HG03460 (cell line): ENCODE data around the gene CXCL16.

Source experiments
- ATAC-seq: cut with Tn5 transposase; IDR thresholded peaks from one replicate; pipeline ENCODE4 v1.9.1; 2021; ENCODE audit not compliant: unreplicated experiment

The CXCL16 gene

DNA sequence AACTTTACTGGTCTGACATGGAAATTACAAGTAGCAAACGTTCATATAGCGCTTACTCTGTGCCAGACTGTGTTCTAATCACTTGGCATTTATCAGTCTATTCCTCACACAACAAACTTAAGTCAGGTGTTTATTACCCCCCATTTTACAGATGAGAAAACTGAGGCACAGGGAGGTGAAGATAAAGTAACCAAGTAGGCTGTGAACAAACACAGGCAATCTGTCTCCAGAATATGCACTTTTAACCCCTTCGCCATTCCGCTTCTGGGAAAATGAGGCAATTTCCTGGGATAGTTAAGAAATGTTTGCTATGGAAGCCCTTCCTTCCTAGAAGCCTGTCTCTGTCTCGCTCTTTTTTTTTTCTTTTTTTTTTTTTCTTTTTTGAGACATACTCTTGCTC lies 12.2 kb upstream of the CXCL16 start:
- no peak for ATAC-seq

DNA sequence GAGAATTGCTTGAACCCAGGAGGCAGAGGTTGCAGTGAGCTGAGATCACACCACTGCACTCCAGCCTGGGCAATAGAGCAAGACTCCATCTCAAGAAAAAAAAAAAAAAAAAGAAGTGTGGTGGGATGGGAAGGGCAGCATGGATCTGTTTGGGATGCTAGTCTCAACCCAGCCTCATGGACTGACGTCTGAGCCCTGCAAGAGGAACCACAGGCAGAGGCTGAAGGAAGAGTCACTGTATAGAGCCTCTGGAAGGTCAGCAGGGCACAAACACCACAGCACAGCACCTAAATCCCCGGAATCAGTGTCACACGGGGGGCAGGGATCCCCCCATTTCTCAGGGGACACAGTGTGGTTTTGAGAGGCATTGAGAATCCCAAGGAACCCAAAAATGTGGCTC lies 10.9 kb upstream of the CXCL16 start:
- ATAC-seq: no peak

DNA sequence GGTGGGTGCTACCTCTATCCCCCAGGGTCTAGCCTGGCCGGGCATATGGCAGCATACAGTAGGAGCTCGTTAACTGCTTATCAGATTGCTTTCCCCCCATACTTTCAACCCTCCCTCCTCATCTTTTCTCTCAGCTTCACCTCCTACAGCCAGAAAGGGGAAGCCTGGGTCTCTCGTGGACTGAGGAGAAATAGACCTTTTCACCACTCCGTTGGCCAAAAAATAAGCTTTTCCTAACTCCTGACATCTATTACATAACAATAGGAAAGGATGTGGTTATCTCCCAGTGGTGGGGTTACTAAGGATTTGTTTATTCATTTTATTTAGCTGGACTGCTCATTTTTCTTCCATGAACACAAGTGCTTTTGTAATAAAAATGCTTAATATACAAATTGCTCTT lies 9.0 kb upstream of the CXCL16 start:
- ATAC-seq: no peak

DNA sequence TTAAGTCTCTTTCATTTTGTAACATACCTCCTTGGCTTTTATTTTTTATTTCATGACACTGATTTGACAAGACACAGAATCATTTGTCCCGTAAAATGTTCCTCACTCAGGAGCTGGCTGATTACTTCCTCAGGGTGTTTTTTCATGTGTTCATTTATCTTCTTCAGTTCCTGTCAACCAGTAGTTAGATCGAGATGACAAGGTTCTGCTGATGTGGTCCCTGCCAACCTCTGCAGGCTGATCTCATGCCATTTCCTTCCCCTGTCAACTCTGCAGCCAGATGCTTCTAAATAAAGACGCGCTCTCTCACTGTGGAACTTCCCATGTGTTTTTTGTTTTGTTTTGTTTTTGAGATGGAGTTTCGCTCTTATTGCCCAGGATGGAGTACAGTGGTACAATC lies 8.1 kb upstream of the CXCL16 start:
- no peak for ATAC-seq

DNA sequence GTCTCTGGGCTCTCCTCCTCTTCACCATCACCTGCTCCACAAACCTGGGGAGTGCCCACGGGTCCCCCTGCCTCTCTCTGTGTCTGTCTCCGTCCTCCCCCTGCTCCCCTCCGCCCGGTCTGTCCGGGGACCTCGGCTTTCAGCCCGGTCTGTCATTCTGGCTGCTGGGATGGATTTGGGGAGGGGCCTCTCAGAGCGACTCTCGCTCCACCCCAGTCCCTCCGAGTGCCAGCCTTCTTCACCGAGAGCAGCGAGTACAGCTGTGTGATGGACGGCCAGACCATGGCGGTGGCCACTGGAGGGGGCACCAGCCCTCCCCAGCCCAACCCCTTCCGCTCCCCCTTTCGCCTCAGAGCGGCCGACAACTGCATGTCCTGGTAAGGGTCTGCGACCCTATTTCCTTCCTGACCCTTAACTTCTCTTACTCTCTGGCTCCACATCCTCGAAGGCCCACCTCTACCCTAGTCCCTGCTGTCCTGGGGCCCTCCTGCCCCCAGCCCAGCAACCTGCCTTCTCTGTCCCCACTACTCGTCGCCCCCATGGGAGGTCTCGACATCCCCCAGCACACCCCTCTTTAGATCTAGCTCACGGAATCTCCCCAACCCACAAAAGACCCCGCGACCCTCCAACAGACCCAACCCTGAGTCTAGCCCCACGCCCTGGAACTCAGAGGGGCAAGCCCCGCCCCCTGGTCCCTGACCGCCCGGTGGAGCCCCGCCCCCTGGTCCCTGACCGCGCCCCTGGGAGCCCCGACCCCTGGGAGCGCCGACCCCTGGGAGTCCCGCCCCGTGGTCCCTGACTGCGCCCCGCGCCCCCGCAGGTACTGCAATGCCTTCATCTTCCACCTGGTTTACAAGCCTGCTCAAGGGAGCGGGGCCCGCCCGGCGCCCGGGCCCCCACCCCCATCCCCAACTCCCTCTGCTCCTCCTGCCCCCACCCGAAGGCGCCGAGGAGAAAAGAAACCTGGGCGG lies 5.6 kb upstream of the CXCL16 start:
- no peak for ATAC-seq

DNA sequence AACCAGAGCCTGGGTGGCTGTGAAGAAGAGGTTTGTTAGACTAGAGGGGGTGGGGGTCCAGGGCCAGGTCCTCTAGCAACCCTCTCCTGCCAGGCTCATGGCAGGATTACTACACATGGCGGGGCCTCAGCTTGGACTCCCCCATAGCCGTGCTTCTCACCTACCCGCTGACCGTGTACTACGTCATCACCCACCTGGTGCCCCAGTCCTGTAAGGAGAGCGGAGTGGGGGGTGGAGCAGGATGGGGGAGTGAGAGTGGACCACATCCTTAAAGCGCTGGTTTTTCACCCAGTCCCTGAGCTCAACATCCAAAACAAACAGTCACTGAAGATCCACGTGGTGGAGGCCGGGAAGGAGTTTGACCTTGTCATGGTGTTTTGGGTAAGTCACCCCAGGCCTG lies 4.2 kb upstream of the CXCL16 start:
- no peak for ATAC-seq

DNA sequence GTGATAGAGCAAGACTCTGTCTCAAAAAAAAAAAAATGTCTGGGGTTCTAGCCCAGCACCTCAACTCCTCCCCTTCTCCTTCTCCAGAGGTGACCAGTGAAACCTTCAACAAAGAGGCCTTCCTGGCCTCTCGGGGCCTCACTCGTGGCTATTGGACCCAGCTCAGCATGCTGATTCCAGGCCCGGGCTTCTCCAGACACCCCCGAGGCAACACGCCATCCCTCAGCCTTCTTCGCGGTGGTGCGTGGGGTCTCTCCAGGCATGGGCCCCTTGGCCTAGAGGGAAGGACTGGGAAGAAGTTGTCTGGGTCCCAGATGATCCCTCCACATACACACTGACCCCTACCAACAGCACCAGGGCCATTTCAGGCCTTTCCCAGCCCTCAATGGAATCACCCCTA lies 3.5 kb upstream of the CXCL16 start:
- ATAC-seq: no peak

DNA sequence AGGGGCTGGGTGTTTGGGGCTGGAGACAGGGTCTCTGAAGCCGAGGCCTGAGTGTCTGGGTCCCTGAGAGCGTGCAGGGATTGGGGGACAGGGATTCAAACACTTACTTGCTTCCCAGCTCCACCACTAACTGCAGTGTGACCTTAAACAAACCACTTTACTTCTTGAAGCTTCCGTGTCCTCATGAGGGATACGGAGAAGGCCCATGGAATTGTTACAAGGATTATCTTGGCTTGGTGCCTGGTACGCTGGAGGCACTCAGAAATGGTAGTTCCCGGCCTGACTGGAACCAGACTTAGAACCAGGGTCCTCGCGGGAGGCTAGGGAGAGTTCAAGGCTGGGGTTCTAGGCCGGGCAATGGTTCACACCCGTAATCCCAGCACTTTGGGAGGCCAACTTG lies 2.9 kb upstream of the CXCL16 start:
- ATAC-seq: no peak

DNA sequence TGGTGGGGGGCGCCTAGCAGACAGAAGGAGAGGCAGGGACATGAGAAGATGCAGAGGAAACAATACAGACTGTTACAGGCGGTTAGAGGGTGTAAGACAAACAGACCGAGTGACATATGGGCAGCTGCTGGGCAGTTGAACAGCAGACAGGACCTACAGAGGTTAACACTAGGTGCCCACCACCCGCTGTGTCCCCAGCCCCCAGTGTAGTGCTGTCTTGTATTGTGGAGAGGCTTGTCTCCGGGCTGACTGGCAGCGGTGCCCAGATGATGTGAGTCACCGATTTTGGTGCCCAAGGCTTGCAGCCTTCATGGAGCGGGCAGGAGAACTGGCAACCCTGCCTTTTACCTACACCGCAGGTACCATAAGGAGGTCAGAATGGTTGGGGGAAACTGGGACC lies 2.4 kb upstream of the CXCL16 start:
- ATAC-seq: no peak

DNA sequence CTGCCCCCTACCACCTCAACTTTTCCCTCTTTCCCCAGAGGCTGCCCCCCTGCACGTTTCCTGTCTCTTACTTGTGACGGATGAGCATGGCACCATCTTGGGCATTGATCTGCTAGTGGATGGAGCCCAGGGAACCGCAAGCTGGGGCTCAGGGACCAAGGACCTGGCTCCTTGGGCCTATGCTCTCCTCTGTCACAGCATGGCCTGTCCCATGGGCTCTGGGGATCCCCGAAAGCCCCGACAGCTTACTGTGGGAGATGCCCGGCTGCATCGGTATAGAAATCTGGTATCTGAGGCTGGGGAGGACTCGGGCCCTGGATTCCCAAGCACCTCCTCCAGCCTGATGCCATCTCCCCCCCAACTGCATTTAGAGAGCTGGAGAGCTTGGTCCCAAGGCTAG lies 1.8 kb upstream of the CXCL16 start:
- no peak for ATAC-seq

DNA sequence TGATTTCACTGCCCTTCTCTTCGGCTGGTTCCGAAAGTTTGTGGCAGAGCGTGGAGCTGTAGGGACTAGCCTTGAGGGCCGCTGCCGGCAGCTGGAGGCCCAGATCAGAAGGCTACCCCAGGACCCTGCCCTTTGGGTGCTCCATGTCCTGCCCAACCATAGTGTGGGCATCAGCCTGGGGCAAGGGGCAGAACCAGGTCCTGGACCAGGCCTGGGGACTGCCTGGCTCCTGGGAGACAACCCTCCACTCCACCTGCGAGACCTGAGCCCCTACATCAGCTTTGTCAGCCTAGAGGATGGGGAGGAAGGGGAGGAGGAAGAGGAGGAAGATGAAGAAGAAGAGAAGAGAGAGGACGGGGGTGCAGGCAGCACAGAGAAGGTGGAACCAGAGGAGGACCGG lies 856 bp upstream of the CXCL16 start:
- no peak for ATAC-seq

DNA sequence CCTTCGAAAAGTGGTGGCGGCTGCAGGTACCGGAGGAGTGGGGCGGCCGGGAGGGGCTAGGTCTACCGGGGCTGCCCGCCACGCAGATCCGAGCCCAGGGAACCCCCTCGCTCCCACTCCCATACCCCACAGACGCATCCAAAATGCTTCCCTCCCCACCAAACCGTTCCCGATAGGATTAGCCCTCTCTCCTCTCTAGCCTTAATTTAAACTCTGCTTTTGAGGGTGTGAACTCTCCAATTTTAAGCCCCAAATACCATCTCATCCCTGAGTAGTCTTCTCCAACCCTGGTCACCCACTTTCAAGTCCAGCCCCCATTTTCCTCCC lies 260 bp upstream of the CXCL16 start:
- no peak for ATAC-seq

DNA sequence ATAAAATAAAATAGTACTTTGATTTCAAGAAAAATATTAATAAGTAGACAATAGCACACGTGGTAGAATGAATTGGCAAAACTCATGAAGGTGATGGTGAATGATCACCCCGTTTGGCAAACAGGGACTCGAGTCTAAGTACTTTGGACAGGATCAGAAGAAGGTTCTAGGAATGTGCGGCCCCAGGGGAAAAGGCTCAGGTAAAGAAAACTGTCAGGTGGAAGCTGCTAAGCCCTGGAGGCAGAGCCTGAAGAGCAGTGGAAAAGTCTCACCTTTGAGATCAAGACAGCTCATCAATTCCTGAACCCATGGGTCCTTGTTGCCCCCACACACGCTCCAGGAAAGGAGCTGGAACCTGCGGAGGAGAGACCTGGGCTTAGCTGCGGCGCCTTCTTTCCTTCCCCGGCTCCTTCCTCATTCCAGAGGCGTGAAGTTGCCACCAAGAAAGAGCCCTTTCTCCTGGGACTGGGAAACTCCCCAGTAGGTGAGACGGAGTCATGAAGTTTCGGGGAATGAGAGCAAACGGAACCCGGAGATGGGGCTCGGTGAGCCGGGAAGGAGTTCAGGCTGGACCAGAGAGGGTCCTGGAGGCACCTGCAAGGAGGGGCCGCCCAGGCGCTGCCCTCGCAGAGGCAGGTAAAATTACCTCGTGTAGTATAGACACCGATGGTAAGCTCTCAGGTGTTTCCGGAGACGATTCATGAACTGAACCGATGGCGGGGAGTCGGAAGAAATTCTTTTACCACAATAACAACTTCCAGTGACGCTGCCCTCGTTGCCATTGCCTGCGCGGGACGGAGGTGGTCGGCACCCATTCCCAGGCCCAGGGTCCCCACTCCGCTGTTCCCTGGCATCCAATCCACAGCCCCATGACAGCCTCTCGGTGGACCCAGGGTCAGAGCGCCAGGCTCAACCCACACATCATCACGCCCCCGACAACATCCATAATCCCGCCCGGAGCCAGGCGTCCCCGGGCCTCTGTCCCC lies 1.3 kb downstream of the CXCL16 start:
- no peak for ATAC-seq

DNA sequence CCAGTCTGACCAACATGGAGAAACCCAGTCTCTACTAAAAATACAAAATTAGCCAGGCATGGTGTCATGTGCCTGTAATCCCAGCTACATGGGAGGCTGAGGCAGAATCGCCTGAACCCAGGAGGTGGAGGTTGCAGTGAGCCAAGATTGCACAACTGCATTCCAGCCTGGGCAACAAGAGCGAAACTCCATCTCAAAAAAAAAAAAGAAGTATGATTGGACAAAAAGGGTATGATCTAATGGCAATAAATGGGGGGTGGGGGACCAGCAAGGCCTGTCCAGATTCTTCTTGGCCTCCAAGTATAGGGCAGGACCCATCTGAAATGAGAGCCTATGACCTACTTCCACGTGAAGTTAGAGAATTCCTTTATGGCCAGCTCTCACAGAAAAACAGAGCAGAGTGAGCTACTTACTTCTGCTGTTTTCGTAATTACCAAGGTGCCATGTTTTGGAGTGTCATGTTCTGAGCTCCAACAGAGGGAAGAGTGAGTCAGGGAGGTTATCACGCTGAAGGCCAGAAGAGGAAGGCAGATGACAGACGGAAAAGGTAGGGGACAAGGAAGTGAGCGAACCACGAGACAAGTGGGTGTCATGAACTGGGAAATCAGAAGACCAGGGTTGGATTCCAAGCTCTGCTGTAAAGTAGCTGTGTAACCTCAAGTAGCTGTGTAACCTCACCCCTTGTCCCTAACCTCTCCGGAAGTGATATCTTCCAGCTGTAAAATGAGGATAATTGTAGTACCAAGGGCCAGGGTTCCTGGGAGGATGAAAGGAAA lies 3.7 kb downstream of the CXCL16 start:
- ATAC-seq: no peak

DNA sequence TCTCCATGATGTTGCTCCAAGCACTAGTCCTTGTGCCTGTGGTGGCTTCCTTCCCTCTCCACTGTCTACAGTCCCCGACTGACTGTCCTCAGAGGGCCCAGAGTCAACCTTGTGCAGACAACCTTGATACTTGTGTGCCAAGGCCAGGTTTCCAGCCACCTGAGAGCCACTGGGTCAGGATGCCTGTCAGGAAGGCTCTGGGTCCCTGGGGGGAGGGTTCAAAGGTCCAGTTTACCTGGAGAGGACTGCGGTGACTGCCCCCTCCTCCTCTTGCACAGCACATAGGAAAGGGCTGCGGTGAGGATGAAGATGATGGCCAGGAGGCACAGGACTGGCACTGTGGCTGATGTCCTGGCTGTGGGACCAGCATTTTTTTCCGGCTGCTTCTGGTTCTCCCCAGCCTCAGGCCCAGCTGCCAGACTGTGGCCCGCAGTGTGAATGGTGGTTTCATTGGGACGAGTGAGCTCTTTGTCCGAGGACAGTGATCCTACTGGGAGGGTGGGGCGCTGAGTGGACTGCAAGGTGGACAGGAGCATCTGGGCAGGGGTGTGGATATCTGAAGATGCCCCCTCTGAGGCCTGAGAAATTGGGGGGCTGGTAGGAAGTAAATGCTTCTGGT lies 4.8 kb downstream of the CXCL16 start:
- ATAC-seq: no peak

DNA sequence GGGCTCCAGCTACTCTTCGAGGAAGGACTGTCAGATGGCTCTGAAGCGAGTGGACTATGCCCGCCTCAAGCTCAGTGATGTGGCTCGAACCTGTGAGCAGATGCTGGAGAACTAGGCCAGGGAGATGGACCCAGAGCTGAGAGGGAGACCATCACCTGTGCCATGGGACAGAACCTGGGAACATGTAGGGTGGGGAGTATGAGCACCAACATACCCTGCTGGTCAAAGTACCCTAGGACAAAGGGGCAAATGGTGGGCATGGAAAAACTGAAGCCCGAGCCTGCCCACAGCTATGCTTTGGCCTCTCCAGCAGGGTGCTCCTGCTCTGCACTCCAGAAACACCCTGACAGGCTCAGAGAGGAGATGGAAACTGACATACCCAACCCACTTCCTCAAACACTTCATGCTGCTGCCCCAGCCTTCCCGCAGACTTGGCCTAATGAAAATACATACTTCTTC lies 6.6 kb downstream of the CXCL16 start:
- ATAC-seq: no peak

DNA sequence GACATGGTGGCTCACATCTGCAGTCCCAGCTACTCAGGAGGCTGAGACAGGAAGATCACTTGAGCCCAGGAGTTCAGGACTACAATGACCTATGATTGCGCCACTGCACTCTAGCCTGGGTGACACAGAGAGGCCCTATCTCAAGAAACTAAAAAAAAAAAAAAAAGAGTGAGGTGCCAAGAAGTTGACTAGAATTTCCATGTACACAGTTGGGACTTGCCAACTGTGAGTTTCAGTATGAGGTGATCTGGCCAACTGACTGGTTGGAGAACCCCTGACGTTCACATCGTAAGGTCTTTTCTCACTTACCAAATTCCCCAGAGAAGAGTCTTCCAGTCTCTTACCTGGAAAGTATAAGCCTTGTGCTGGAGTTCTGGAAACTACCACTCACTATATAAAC lies 11.6 kb downstream of the CXCL16 start:
- no peak for ATAC-seq

DNA sequence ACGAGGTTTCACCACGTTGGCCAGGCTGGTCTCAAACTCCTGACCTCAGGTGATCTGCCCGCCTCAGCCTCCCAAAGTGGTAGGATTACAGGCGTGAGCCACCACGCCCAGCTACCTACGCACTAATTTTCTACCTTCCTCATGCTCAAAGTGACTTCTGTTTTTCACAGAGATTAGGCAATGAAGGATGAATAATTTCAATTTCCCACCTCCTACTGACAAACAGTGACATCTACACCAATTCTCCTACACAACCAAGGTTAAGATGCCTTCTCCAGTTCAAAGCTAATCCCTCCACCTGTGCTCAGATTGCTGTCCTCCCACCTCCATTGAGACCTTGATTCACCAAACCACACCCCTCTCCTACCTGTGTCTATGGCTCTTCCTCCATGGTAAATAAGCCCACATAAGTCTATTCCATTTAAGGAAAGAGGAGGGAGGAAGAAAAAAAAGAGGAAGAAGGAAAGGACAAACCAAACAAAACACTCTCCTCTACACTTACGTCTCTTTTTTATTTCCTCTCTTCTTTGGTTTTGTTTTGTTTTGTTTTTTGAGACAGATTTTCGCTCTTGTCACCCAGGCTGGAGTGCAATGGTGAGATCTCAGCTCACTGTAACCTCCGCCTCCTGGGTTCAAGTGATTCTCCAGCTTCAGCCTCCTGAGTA lies 13.9 kb downstream of the CXCL16 start:
- no peak for ATAC-seq

DNA sequence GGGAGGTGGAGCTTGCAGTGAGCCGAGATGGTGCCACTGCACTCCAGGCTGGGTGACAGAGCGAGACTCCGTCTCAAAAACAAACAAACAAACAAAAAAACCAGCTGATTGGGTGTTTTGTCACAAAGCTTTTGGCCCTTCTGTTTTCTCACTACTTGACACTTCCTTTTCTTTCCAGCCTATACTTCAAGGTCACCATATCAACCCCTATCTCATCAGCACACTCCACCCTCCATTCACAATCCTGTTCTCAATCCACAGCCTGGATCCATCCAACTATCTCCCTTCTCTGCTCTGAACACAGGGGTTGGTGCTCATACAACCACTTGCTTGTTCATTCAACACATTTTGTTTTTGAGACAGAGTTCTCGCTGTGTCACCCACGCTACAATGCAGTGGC lies 15.1 kb downstream of the CXCL16 start:
- ATAC-seq: no peak

DNA sequence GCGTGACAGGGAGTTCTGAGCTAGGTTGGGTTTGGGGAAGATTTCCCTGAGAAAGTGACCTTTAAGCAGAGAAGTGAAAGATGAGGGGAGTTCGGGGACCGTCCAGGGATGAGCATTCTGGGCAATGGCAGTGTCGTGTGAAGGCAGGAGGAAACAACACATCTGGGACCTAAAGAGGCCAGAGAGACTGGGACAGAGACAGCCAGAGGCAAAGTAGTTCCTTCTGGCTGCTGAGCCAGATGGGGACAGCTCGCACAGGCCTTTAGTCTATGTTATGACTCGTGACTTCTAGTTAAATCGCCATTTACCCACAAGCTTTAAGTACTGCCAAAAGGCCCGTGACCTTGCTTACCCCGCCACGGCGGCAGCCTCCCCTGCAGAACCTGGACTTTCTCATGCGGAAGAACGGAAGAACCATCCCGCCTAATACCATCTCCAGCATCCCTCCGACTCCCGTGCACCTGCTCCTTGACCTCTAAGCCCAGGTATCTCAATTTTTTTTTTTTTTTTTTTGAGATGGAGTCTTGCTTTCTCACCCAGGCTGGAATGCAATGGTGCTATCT lies 17.0 kb downstream of the CXCL16 start:
- ATAC-seq: no peak
